RWPE1 (cell line): ENCODE data around the gene CYSLTR1.

Experiments
- CTCF ChIA-PET: fragments of 350-600 bp; sonication (Branson Sonifier 250); formaldehyde crosslinking; extraction: SDS; loops from one replicate; lab custom pipeline; 2021; lab: Yijun Ruan, JAX
- POLR2A ChIA-PET: fragments of 400-600 bp; formaldehyde crosslinking; extraction: SDS; loops from one replicate; lab custom pipeline; 2020; ENCODE audit warnings: antibody characterized with exemption; ENCODE audit not compliant: low non-redundant PET; lab: Yijun Ruan, JAX
- DNase-seq: peaks from one replicate; pipeline ENCODE4 v3.0.0; 2012; ENCODE audit warnings: low spot score
- H3K27ac ChIP-seq: fragments of 450-650 bp; 2 replicates; pipeline ENCODE4 v1.5.1; 2017
- CTCF ChIP-seq: fragments of 450-650 bp; conservative IDR thresholded peaks from 2 replicates; pipeline ENCODE4 v1.5.1; 2017; ENCODE audit warnings: low read depth, mild to moderate bottlenecking

The CYSLTR1 gene, protein sequence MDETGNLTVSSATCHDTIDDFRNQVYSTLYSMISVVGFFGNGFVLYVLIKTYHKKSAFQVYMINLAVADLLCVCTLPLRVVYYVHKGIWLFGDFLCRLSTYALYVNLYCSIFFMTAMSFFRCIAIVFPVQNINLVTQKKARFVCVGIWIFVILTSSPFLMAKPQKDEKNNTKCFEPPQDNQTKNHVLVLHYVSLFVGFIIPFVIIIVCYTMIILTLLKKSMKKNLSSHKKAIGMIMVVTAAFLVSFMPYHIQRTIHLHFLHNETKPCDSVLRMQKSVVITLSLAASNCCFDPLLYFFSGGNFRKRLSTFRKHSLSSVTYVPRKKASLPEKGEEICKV

DNA sequence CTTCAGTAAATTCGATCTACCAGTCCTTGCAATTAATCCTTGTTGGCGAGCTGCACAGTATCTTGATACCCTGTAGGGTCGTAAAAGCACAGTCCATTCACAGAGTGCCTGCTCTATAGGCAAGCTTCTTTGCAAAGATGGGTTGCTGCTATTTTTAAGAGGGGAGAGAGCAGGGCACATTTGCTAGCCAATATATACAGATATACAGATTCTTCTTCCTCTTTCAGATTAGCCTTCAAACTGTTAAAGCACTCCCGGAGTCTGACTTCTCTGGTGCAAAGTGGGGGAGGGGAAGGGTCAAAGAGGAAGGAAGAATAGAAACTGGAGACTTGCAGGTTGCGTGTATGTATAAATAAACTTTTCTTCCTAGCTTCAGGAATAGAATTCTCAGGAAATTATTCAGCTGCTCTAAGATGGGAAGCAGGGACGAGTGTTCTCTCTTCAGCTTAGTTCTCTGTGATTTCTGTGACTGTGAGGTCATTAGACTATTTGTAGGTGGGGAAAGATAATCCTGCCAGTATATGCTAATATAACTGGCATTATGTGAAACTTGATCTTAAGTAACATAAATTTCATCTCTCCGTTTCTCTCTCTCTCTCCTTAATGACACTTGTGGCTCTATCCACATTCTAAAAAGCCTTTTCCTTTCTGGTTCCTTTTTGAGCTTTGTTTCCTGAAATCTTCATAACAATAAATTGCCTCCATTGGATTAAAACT is at the start of gene CYSLTR1:
TSS of gene CYSLTR1 (minus strand) at position 242 of the 717 bp plus-strand sequence. CDS start 53,865 bp downstream, outside the sequence.
- H3K27ac ChIP-seq, result no peak within 1 kb of the TSS
- CTCF ChIA-PET, result interaction anchor here (0.5 kb wide), 1 partner anchor 228 kb away, joined by 3 read pairs; no protein-coding TSS in a partner anchor
- POLR2A ChIA-PET, result no interaction called here
- TF ChIP-seq CTCF, result no peak
- no peak for DNase-seq

GRCh38 chrX:78377186-78377585 is 49.8 kb upstream of the CYSLTR1 start:
- ChIA-PET CTCF (no interaction called here), POLR2A (no interaction called here)
- no peak for DNase-seq
- no peak overlapping the region for H3K27ac ChIP-seq
- no peak for TF ChIP-seq CTCF

DNA sequence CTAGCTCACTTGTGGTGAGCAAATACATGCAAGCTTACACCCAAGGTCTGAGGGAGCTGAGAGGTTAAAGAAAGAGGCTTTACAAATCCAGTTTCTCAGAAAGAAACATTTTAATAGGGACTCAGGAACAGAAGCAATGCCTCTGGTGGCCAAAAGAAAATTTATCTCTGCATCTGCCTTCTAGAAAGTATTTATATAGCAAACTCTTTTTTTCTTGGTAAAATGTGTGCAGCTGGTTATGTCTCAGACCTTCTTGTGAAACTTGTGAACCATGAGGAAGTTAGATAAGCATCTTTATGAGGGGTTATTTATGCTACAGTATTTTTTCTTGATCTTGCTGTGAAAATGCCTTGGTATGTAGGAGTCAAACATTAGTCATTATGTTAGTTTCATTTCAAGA is 48.5 kb upstream of the CYSLTR1 start:
- ChIA-PET POLR2A (no interaction called here), CTCF (interaction anchor here (0.6 kb wide), 1 partner anchor 809 kb away, joined by 3 read pairs; no protein-coding TSS in a partner anchor)
- no peak for DNase-seq
- no peak for TF ChIP-seq CTCF
- H3K27ac ChIP-seq, result no peak overlapping the region

DNA sequence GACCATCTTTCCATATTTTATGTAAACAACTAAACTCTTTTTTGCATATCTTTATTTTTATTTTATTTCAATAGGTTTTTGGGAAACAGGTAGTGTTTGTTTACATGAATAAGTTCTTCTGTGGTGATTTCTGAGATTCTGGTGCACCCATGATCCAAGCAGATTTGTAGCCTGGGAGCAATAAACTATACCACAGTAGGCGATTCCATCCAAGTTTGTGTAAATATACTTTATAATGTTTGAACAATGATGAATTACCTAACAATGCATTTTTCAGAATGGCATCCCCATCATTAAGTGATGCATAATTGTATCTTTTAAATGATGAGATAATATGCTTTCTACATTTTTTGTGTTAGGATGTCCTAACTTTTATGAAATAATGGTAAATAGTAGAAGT is 39.2 kb upstream of the CYSLTR1 start:
- ChIA-PET POLR2A (no interaction called here), CTCF (no interaction called here)
- no peak overlapping the region for H3K27ac ChIP-seq
- no peak for TF ChIP-seq CTCF
- no peak for DNase-seq

GRCh38 chrX:78357342-78358055 is 30.1 kb upstream of the CYSLTR1 start:
- TF ChIP-seq CTCF, result no peak
- ChIA-PET CTCF (no interaction called here), POLR2A (no interaction called here)
- H3K27ac ChIP-seq, result no peak overlapping the region
- no peak for DNase-seq

DNA sequence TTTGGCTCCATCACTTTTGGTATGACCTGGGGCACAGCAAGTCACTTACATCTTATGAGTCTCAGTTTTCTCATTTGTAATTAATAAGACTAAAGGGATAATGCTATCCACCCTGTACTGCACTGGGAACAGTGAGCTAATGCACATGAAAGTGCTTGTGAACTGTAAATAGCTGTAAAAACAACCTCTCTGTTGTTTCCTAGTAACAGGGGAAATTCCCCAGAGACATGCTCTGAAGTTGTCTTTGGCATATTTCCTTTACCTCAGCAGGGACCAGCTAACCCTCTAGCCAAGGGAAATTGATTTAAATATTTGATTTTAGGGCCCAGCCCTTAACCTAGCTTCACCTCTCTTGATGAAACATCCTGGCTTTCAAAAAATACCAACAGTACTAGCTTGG is 6.1 kb upstream of the CYSLTR1 start:
- no peak overlapping the region for H3K27ac ChIP-seq
- DNase-seq, result no peak
- ChIA-PET CTCF (no interaction called here), POLR2A (no interaction called here)
- no peak for TF ChIP-seq CTCF
